Adrenal gland (tissue), 12 donors: ENCODE measurements around the gene ITGB3. TPM values are rescaled to one million over a fixed set of nuclear protein-coding genes. Genes with fewer than 3 reads are reported as not detected.

ENCODE experiments used
- DNase-seq, 7 donors: peaks; one replicate each; pipeline ENCODE4 v3.0.0-alpha.2; 2019 to 2020
- H3K27ac ChIP-seq, 5 donors: fragments of 200-600 bp; sonication (generic) in 4 of 5; 1 replicate in 3 of 5; 2 replicates in 2 of 5; pipeline versions ENCODE4 v1.5.1 to v1.8.0; 2016 to 2020; ENCODE audit warnings: mild to moderate bottlenecking in 1 of 5
- H3K27me3 ChIP-seq: fragments of 200-600 bp; 2 replicates; pipeline ENCODE4 v1.8.0; 2021
- H3K36me3 ChIP-seq, 2 donors: fragments of 200-600 bp; replicated peaks in 1 of 2; 1 replicate in 1 of 2; 2 replicates in 1 of 2; pipeline versions ENCODE4 v1.5.1 to v1.8.0; 2018 to 2022
- H3K4me1 ChIP-seq, 2 donors: fragments of 200-600 bp; replicated peaks in 1 of 2; 1 replicate in 1 of 2; 2 replicates in 1 of 2; pipeline versions ENCODE4 v1.5.1 to v1.8.0; 2018 to 2021
- H3K4me3 ChIP-seq, 4 donors: fragments of 200-600 bp; sonication (generic) in 3 of 4; one replicate each; pipeline ENCODE4 v1.5.1; 2016 to 2018
- H3K9me3 ChIP-seq, 3 donors: fragments of 200-600 bp; sonication (generic) in 1 of 3; replicated peaks in 1 of 3; 1 replicate in 2 of 3; 2 replicates in 1 of 3; pipeline versions ENCODE4 v1.5.1 to v1.8.0; 2016 to 2021
- CTCF ChIP-seq, 6 experiments: fragments of 450-650 bp in 4 of 6; fragments of 200-600 bp in 2 of 6; sonication (generic) in 1 of 6; IDR thresholded peaks; 1 replicate in 5 of 6; 2 replicates in 1 of 6; pipeline versions ENCODE4 v1.5.1 to v1.8.0; 2016 to 2021; ENCODE audit warnings: antibody characterized with exemption in 6 of 6, mild to moderate bottlenecking in 2 of 6, moderate library complexity in 1 of 6
- POLR2A ChIP-seq, 2 donors: fragments of 450-650 bp; IDR thresholded peaks; one replicate each; pipeline ENCODE4 v1.6.1; 2017; ENCODE audit warnings: antibody characterized with exemption in 2 of 2, mild to moderate bottlenecking in 2 of 2, moderate library complexity in 1 of 2
- WGBS, 4 donors: extraction: QIAGEN DNeasy Blood & Tissue Kit in 2 of 4; methylation state at CpG; one replicate each; pipeline versions ENCODE4 v1.1.5 to v1.1.7; 2013 to 2017; 5-methylcytosine and 5-hydroxymethylcytosine counted together
- intact Hi-C, 2 donors: fragments of 100-400 bp; cut with DNase I; formaldehyde crosslinking; loops; one replicate each; pipeline versions ENCODE4 v1.14.1 to v1.15.0; 2022 to 2023
- polyA plus RNA-seq, 3 donors: library from polyadenylated mRNA; stranded (reverse); fragments of 200-250 nt in 2 of 3; fragments of 350-450 nt in 1 of 3; fragmentation: Illumina TruSeq in 1 of 3; extraction: RNeasy Lipid Tissue Mini Kit (QIAGEN cat#74804) in 1 of 3; gene quantifications; one replicate each; pipeline ENCODE4 v1.2.3, GENCODE V29; 2013 to 2014
- total RNA-seq, 9 donors: library from RNA; depleted of rRNA in 4 of 9; stranded (reverse); fragments of >200 nt in 4 of 9; fragments of 120-200 nt in 1 of 9; fragmentation: NEBNext Ultra II Directional in 1 of 9; extraction: Animal tissue kit (Norgen Biotek cat#: 25700) in 1 of 9; gene quantifications; one replicate each; pipeline versions ENCODE4 v1.1.0 to v1.2.4, GENCODE V29; 2013 to 2023
- donor health status: healthy with polysubstance abuse.
- donor health status: Bipolar disorder and iron deficiency.
- donor health status: DM: yes; HTN: yes; CAD: no.
- donor health status: DM: no; HTN: no; CAD: no.
- donor health status: DM: no; HTN: no; CAD: no.
- donor health status: DM: yes; HTN: yes; CAD: no.

Gene ITGB3
- total and polyA plus RNA-seq, 12 donors: 0.12 to 3.7 (median 1.5) TPM

GRCh38 chr17:47301831-47302230, 48.2 kb downstream of the ITGB3 start:
- 69 to 85% (median 78%) methylated on average over 2 of the region's 2 CpGs for WGBS, 4 donors
- DNase-seq: no peak
- no peaks in the 10 kb centered on the region for H3K9me3 ChIP-seq
- no peak overlapping the region for H3K27ac ChIP-seq
- TF ChIP-seq CTCF (IDR thresholded peaks at IDR 0.05): no peak
- no peak for TF ChIP-seq POLR2A (IDR thresholded peaks at IDR 0.05)
- intact Hi-C loops: no loop called here
- peaks cover 7 to 12% of the 10 kb centered on the region in 2 donors for H3K4me1 ChIP-seq
- no peaks in the 10 kb centered on the region for H3K27me3 ChIP-seq
- H3K36me3 ChIP-seq: no peaks in the 10 kb centered on the region
- H3K4me3 ChIP-seq: no peak overlapping the region

GRCh38 chr17:47304186-47304585, 50.6 kb downstream of the ITGB3 start:
- no peaks in the 10 kb centered on the region for H3K36me3 ChIP-seq
- intact Hi-C loops: no loop called here
- no peaks in the 10 kb centered on the region for H3K27me3 ChIP-seq
- H3K9me3 ChIP-seq: no peaks in the 10 kb centered on the region
- peaks cover 7% of the 10 kb centered on the region in 2 donors for H3K4me1 ChIP-seq
- no peak overlapping the region for H3K4me3 ChIP-seq
- no peak for TF ChIP-seq POLR2A (IDR thresholded peaks at IDR 0.05)
- TF ChIP-seq CTCF (IDR thresholded peaks at IDR 0.05): no peak
- WGBS, 4 donors: 94 to 100% (median 98%) methylated on average over 1 of the region's 1 CpG
- no peak overlapping the region for H3K27ac ChIP-seq
- no peak for DNase-seq

DNA sequence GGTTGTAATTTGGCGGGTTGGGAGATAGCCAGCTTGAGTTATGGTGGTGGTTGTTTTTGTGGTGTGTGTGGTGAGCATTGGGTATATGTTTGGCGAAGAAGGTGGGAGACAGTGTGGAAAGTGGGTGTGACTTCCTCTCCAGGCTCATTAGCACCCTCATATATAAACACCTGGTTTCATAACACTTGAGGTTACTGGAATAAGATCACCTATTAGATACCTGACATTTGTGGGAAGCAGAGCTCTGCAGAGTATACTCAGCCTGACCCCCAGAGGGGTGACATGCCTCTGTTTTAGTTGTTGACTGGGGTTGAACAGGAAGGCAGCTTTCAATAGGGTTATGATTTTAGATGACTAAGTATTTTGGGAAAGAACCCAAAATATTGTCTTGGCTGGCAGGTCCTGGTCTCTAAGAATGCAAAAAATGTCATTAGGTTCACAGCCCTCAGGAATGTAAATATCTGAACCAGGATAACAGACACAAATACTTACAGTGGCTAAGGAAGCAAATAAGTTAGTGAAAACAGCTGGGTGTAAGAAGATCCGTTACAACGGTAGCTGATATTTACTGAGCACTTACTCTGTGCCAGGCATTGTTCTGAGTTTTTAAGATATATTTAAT, 51.8 kb downstream of the ITGB3 start:
- Histone ChIP-seq H3K27ac (peak overlapping the region in 1 of 5 donors; percentile 48), H3K4me3 (no peak overlapping the region), H3K9me3 (no peaks in the 10 kb centered on the region), H3K27me3 (no peaks in the 10 kb centered on the region), H3K36me3 (no peaks in the 10 kb centered on the region), H3K4me1 (peaks cover 7% of the 10 kb centered on the region in 2 donors)
- intact Hi-C loops: no loop called here
- 51 to 63% (median 60%) methylated on average over 4 of the region's 4 CpGs for WGBS, 4 donors
- DNase-seq: peak in 1 of 7 donors; percentile 13
- TF ChIP-seq CTCF (IDR thresholded peaks at IDR 0.05) (peak in 1 of 6 experiments; percentile 8), POLR2A (IDR thresholded peaks at IDR 0.05) (no peak)

DNA sequence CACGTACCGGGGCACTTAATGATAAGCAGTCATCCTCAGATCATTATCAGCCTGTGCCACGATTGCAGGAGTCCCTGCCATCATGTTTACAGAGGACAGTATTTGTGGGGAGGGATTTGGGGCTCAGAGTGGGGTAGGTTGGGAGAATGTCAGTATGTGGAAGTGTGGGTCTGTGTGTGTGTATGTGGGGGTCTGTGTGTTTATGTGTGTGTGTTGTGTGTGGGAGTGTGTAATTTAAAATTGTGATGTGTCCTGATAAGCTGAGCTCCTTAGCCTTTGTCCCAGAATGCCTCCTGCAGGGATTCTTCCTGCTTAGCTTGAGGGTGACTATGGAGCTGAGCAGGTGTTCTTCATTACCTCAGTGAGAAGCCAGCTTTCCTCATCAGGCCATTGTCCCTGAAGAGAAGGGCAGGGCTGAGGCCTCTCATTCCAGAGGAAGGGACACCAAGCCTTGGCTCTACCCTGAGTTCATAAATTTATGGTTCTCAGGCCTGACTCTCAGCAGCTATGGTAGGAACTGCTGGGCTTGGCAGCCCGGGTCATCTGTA, 56.6 kb downstream of the ITGB3 start:
- H3K9me3 ChIP-seq: no peaks in the 10 kb centered on the region
- no peak overlapping the region for H3K27ac ChIP-seq
- intact Hi-C loops: loop anchor here in 1 of 2 donors (10.0 kb wide), 1 partner anchor 365 kb away; no protein-coding TSS in a partner anchor
- 56 to 78% (median 67%) methylated on average over 3 to 4 of the region's 4 CpGs for WGBS, 4 donors
- no peak for TF ChIP-seq CTCF (IDR thresholded peaks at IDR 0.05)
- no peak for TF ChIP-seq POLR2A (IDR thresholded peaks at IDR 0.05)
- peaks cover 7 to 16% of the 10 kb centered on the region in 2 donors for H3K4me1 ChIP-seq
- no peak for DNase-seq
- H3K36me3 ChIP-seq: no peaks in the 10 kb centered on the region
- H3K27me3 ChIP-seq: no peaks in the 10 kb centered on the region
- no peak overlapping the region for H3K4me3 ChIP-seq
